Measurements from ENCODE around the gene PLEKHJ1.

PLEKHJ1 gene

GRCh38 chr19:2195361-2195760, 40.8 kb downstream of the PLEKHJ1 start:
- no peak for DNase-seq

DNA sequence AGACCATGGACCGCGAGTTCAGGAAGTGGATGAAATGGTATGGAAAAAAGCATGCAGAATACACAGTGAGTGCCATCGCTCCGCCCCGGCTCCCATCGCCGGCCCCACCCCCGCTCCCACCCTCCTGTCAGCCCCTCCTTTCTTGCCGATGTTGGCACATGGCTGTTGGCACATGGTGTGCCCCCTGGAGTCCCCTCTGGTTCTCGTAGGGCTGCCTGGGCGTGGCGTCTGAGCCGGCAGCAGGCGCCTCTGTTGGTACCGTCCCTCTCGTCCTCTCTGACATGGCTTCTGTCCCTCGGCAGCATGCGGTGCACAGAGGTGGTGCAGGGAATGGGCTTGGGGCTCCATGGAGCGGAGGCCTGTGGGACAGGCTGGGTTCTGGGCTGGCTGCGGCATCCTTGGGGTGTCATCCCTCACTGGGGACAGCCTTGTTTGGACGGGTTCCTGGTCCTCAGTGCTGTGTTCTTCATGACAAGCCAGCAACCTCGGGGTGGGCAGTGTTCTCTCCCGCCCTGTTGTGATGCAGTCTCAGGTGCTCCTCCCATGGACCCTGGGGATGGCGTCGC, 41.5 kb downstream of the PLEKHJ1 start:
- DNase-seq, result no peak

DNA sequence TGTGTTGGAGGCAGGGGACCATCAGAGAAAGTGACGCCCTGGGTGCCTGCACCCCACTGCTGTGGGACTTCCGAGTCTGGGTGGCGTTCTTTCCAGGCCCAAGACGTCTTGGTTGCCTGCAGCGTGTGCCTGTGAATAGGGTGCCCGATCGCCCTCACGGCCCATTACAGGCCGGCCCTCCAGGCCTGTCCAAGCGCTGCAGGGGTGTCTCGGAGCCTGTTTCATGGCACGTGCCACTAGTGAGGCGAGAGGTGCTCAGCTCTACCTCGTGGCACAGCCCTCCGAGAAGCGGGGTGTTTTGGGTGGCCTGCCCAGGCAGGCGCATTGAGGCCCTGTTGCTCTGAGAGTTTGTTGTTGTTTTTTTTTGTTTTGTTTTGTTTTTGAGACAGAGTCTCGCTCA, 42.3 kb downstream of the PLEKHJ1 start:
- DNase-seq, result no peak

DNA sequence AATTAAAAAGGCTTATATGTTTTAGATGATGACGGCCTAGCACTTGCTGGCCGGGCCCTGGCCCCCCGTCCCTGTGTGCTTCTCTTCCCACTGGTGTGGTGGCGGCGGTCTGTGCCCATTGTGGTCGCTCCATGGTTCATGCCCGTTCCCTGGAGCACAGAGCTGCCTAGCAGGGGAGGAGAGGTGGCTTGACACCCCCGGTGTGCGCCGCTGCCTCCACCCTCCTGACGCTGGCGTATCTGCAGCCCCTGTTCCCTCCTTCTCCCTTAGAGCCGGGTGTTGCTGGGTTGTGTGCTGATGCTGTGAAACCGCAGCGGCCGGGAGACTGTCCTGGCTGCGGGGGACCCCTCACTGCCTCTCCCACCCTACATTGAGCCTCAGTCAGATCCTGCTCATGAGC, 43.3 kb downstream of the PLEKHJ1 start:
- DNase-seq, result no peak

DNA sequence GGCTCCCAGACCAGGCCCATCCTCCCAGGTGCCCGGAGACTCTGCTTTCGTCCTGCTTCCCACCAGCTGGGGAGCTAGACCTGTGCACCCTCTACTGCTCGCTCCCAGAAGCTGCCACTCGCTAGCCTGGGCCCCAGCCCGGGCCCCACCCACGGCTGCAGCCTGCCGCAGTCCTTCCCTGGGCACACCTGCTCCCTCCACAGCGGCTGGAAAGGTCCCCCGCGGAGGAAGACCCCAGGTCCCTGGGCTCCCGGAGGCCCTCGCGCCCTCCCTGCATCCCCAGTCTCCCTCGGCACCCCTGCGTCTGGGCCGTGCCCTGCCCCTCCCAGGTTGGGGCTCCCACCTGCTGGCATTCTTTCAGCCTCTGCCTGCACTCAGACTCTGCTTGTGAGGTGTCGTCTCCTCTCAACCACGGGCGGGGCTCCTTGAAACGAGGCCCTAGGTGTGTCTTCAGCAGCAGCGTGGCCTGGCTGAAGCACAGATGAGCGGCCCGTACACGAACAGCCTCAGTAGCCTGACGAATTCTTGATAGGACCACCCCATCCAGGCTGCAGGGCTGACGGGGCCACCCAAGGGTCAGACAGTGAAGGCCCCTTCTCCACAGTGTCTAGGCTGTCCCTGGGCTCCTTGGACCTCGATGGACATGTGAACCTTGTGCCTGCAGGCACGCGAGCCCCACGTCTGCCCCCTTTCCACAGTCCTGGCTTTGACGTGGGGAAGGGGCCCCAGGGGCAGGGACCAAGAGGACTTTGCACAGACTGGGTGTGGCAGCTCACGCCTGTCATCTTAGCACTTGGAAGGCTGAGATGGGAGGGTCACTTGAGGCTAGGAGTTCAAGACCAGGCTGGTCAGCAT, 44.4 kb downstream of the PLEKHJ1 start:
- DNase-seq, result no peak

GRCh38 chr19:2190848-2191455, 45.2 kb downstream of the PLEKHJ1 start:
- DNase-seq, result no peak

DNA sequence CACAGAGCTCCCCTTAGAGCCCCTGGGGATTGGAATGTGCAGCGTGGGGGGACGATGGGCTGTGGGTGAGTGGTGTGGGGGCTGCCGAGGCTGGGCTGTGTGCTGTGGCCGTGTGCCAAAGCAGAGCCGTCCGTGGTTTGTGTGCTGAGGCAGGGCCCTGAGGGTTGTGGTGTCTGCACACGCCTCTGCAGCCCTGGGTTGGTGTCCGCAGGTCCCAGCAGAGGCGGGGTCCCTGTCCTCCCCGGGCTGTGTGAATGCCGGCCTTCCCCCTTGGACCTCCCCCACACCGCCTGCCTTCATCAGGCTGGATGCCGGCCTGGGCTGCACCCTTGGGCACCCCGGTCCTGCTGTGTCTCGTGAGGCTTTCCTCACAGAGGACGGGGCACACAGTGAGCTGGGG, 46.2 kb downstream of the PLEKHJ1 start:
- DNase-seq, result no peak

- peak; percentile 32 for DNase-seq
Observed at GRCh38 chr19:2188708-2189385, 47.3 kb downstream of the PLEKHJ1 start.

DNA sequence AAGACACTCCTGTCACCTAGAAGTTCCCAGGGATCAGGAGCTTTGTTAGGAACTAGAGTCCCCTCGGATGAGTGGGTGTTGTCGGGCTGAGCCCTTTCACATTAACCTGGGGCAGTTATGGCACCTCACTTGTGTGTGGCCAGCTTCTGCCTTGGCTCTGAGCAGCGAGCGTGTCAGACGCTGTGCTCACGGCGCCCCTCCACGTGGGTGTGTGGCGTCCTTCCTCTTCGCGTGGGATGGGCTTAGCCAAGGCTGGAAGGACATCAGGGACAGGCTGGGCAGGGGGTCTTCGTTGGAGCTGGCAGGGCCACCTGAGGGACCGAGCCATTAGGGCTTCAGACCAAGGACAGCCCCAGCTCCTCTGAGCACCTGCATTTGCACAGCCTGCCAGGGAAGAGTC, 49.0 kb downstream of the PLEKHJ1 start:
- DNase-seq, result no peak

DNA sequence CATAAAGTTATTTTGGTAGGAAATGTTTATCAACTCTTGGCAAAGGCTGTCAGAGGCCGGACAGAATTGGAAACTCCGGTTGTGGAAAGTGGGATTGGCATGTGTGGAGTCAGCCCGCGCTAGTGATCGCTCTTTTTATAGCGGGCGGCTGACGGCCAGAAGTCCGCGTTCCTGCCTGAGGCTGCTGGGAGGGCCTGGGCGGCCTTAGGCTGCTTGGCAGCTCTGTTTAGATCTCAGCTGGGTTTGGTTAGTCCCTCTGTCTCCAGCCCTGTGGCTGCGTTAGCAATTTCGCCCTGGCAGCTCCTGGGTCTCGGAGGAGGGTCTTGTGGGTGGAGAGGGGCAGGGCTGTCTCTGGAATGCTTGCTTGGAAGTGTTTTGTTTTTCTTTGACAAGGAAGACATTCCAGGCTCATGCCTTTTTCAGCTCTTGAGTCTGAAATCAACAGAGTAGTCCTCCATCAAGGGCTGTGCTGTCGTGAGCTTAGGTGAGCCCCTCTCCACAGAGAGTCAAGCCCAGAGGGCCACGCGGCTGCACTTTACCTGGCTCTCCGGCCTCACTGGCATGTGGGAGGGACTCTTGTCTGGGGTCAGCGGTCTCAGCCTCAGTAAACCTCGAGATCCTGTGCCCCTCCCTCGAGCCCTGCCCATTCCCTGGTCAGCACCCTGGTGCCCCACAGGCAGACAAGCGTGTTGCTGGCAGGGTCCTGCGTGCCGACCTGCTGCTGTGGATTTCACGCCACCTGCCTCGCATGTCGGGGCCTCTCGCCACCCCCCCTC, 49.9 kb downstream of the PLEKHJ1 start:
- no peak for DNase-seq

GRCh38 chr19:2185734-2186070, 50.4 kb downstream of the PLEKHJ1 start:
- DNase-seq, result no peak

- DNase-seq, result no peak
Observed at GRCh38 chr19:2184422-2184975, 51.6 kb downstream of the PLEKHJ1 start.
